ENCODE measurements around the gene PCDHGA3.

DNA sequence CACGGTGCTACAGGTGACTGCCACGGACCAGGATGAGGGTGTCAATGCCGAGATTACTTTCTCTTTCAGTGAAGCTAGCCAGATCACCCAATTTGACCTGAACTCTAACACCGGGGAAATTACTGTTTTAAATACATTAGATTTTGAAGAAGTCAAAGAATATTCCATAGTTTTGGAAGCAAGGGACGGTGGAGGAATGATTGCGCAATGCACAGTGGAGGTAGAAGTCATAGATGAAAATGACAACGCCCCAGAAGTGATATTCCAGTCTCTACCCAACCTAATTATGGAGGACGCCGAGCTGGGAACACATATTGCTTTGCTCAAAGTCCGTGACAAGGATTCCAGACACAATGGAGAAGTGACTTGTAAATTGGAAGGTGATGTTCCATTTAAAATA, 45.0 kb downstream of the PCDHGA3 start:
- TF ChIP-seq ZNF341 (tag by site-specific recombination; IDR thresholded peaks at IDR 0.05; ENCODE audit: low read depth) (no peak), BCL11A (tag by site-specific recombination; IDR thresholded peaks at IDR 0.05; ENCODE audit: low read depth) (no peak), ZNF747 (tag by site-specific recombination; IDR thresholded peaks at IDR 0.05) (no peak), ZBTB7A (tag by site-specific recombination; IDR thresholded peaks at IDR 0.05; ENCODE audit: low read depth) (no peak), ZNF510 (tag by site-specific recombination; IDR thresholded peaks at IDR 0.05; ENCODE audit: insufficient replicate concordance) (no peak), ZNF670 (tag by site-specific recombination; IDR thresholded peaks at IDR 0.05; ENCODE audit: low read depth) (no peak), RBAK (tag by site-specific recombination; IDR thresholded peaks at IDR 0.05) (no peak), ZNF223 (tag by site-specific recombination; IDR thresholded peaks at IDR 0.05) (no peak)
- TF ChIP-seq, protein P1, sequence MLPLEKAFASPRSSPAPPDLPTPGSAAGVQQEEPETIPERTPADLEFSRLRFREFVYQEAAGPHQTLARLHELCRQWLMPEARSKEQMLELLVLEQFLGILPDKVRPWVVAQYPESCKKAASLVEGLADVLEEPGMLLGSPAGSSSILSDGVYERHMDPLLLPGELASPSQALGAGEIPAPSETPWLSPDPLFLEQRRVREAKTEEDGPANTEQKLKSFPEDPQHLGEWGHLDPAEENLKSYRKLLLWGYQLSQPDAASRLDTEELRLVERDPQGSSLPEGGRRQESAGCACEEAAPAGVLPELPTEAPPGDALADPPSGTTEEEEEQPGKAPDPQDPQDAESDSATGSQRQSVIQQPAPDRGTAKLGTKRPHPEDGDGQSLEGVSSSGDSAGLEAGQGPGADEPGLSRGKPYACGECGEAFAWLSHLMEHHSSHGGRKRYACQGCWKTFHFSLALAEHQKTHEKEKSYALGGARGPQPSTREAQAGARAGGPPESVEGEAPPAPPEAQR (tag by site-specific recombination; IDR thresholded peaks at IDR 0.05) = no peak
- TF ChIP-seq, protein P2, sequence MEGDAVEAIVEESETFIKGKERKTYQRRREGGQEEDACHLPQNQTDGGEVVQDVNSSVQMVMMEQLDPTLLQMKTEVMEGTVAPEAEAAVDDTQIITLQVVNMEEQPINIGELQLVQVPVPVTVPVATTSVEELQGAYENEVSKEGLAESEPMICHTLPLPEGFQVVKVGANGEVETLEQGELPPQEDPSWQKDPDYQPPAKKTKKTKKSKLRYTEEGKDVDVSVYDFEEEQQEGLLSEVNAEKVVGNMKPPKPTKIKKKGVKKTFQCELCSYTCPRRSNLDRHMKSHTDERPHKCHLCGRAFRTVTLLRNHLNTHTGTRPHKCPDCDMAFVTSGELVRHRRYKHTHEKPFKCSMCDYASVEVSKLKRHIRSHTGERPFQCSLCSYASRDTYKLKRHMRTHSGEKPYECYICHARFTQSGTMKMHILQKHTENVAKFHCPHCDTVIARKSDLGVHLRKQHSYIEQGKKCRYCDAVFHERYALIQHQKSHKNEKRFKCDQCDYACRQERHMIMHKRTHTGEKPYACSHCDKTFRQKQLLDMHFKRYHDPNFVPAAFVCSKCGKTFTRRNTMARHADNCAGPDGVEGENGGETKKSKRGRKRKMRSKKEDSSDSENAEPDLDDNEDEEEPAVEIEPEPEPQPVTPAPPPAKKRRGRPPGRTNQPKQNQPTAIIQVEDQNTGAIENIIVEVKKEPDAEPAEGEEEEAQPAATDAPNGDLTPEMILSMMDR (tag by site-specific recombination; IDR thresholded peaks at IDR 0.05) = no peak
- TF ChIP-seq, protein P3, sequence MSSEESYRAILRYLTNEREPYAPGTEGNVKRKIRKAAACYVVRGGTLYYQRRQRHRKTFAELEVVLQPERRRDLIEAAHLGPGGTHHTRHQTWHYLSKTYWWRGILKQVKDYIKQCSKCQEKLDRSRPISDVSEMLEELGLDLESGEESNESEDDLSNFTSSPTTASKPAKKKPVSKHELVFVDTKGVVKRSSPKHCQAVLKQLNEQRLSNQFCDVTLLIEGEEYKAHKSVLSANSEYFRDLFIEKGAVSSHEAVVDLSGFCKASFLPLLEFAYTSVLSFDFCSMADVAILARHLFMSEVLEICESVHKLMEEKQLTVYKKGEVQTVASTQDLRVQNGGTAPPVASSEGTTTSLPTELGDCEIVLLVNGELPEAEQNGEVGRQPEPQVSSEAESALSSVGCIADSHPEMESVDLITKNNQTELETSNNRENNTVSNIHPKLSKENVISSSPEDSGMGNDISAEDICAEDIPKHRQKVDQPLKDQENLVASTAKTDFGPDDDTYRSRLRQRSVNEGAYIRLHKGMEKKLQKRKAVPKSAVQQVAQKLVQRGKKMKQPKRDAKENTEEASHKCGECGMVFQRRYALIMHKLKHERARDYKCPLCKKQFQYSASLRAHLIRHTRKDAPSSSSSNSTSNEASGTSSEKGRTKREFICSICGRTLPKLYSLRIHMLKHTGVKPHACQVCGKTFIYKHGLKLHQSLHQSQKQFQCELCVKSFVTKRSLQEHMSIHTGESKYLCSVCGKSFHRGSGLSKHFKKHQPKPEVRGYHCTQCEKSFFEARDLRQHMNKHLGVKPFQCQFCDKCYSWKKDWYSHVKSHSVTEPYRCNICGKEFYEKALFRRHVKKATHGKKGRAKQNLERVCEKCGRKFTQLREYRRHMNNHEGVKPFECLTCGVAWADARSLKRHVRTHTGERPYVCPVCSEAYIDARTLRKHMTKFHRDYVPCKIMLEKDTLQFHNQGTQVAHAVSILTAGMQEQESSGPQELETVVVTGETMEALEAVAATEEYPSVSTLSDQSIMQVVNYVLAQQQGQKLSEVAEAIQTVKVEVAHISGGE (tag by site-specific recombination; conservative IDR thresholded peaks at IDR 0.05; ENCODE audit: low read depth) = no peak
- TF ChIP-seq, protein P4, sequence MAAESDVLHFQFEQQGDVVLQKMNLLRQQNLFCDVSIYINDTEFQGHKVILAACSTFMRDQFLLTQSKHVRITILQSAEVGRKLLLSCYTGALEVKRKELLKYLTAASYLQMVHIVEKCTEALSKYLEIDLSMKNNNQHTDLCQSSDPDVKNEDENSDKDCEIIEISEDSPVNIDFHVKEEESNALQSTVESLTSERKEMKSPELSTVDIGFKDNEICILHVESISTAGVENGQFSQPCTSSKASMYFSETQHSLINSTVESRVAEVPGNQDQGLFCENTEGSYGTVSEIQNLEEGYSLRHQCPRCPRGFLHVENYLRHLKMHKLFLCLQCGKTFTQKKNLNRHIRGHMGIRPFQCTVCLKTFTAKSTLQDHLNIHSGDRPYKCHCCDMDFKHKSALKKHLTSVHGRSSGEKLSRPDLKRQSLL (tag by site-specific recombination; IDR thresholded peaks at IDR 0.05) = no peak

All from HEK293 (cell line).